Small intestine (tissue), 7 donors: ENCODE results near the gene ANKFN1. TPM values are rescaled to one million over a fixed set of nuclear protein-coding genes. Genes with fewer than 3 reads are reported as not detected.
A peak's percentile ranks its signal among the peaks of the same experiment; 100 is the strongest.

Source experiments
- DNase-seq, 2 donors: peaks; one replicate each; pipeline versions ENCODE4 v3.0.0 to v3.0.0-alpha.2; 2013
- FAIRE-seq: peaks from 2 replicates; lab custom pipeline; 2012; peaks lifted over from hg19 to GRCh38; lab: Jason Lieb, UNC
- H3K27ac ChIP-seq, 3 donors: one replicate each; pipeline ENCODE4 v1.5.1; 2013; ENCODE audit warnings: low read length in 2 of 3, mild to moderate bottlenecking in 2 of 3, control low read depth in 1 of 3, inconsistent platforms in 1 of 3, low read depth in 1 of 3, moderate library complexity in 1 of 3
- H3K27me3 ChIP-seq, 3 donors: one replicate each; pipeline ENCODE4 v1.6.1; 2013; ENCODE audit warnings: low read length in 3 of 3, inconsistent platforms in 1 of 3; ENCODE audit not compliant: control insufficient read depth in 3 of 3, insufficient read depth in 3 of 3
- H3K36me3 ChIP-seq, 3 donors: one replicate each; pipeline ENCODE4 v1.6.1; 2013; ENCODE audit warnings: low read length in 3 of 3, inconsistent platforms in 1 of 3, low read depth in 1 of 3, mild to moderate bottlenecking in 1 of 3, moderate library complexity in 1 of 3; ENCODE audit not compliant: control insufficient read depth in 3 of 3, insufficient read depth in 2 of 3
- H3K4me1 ChIP-seq, 3 donors: one replicate each; pipeline ENCODE4 v1.6.1; 2013; ENCODE audit warnings: low read length in 2 of 3, inconsistent platforms in 1 of 3, low read depth in 1 of 3, mild to moderate bottlenecking in 1 of 3, moderate library complexity in 1 of 3; ENCODE audit not compliant: control insufficient read depth in 3 of 3, insufficient read depth in 2 of 3
- H3K4me3 ChIP-seq, 3 donors: one replicate each; pipeline ENCODE4 v1.5.1; 2013; ENCODE audit warnings: low read length in 3 of 3, control low read depth in 1 of 3, inconsistent platforms in 1 of 3, low read depth in 1 of 3, mild to moderate bottlenecking in 1 of 3, moderate library complexity in 1 of 3
- H3K9me3 ChIP-seq, 2 donors: one replicate each; pipeline ENCODE4 v1.6.1; 2013; ENCODE audit warnings: low read depth in 1 of 2, low read length in 1 of 2; ENCODE audit not compliant: control insufficient read depth in 2 of 2, insufficient read depth in 1 of 2
- WGBS, 3 donors: extraction: QIAGEN DNeasy Blood & Tissue Kit; methylation state at CpG; one replicate each; pipeline ENCODE4 v1.1.7; 2013; 5-methylcytosine and 5-hydroxymethylcytosine counted together
- polyA plus RNA-seq, 4 donors: library from polyadenylated mRNA; stranded (reverse) in 3 of 4; unstranded in 1 of 4; fragments of 200-250 nt in 3 of 4; fragments of 120-200 nt in 1 of 4; gene quantifications; one replicate each; pipeline versions ENCODE4 v1.2.1 to v1.2.3, GENCODE V29; 2013
- donor health status: healthy with polysubstance abuse.
- donor health status: control.
- donor health status: control.
- donor health status: Bipolar disorder and iron deficiency.
- donor health status: healthy.

The ANKFN1 gene
- polyA plus RNA-seq, 4 donors, result 0.07 to 0.38 TPM; not detected in 2

GRCh38 chr17:56119936-56120335 is 33.3 kb upstream of the ANKFN1 start:
- no peak for DNase-seq
- Histone ChIP-seq H3K27me3 (no peaks in the 10 kb centered on the region), H3K36me3 (no peaks in the 10 kb centered on the region), H3K9me3 (no peaks in the 10 kb centered on the region), H3K27ac (no peak overlapping the region), H3K4me1 (no peaks in the 10 kb centered on the region), H3K4me3 (no peak overlapping the region)
- WGBS, 3 donors, result 77 to 79% (median 78%) methylated on average over 4 of the region's 4 CpGs
- FAIRE-seq, result no peak

GRCh38 chr17:56121191-56122051 is 31.9 kb upstream of the ANKFN1 start:
- Histone ChIP-seq H3K9me3 (no peaks in the 10 kb centered on the region), H3K36me3 (no peaks in the 10 kb centered on the region), H3K4me3 (no peak overlapping the region), H3K4me1 (no peaks in the 10 kb centered on the region), H3K27me3 (no peaks in the 10 kb centered on the region), H3K27ac (no peak overlapping the region)
- DNase-seq (no peak), FAIRE-seq (no peak)
- 74 to 80% (median 78%) methylated on average over 9 of the region's 9 CpGs for WGBS, 3 donors

GRCh38 chr17:56125830-56126819 is 27.1 kb upstream of the ANKFN1 start:
- no peaks in the 10 kb centered on the region for H3K9me3 ChIP-seq
- H3K4me3 ChIP-seq, result no peak overlapping the region
- no peak for FAIRE-seq
- no peaks in the 10 kb centered on the region for H3K4me1 ChIP-seq
- no peaks in the 10 kb centered on the region for H3K36me3 ChIP-seq
- 41 to 56% (median 55%) methylated on average over 14 of the region's 14 CpGs for WGBS, 3 donors
- no peak overlapping the region for H3K27ac ChIP-seq
- no peaks in the 10 kb centered on the region for H3K27me3 ChIP-seq
- peak; percentile 58 to 60 for DNase-seq

GRCh38 chr17:56130026-56130425 is 23.2 kb upstream of the ANKFN1 start:
- no peaks in the 10 kb centered on the region for H3K9me3 ChIP-seq
- FAIRE-seq, result no peak
- no peaks in the 10 kb centered on the region for H3K36me3 ChIP-seq
- 83 to 90% (median 85%) methylated on average over 9 of the region's 9 CpGs for WGBS, 3 donors
- H3K4me3 ChIP-seq, result no peak overlapping the region
- no peaks in the 10 kb centered on the region for H3K4me1 ChIP-seq
- no peak overlapping the region for H3K27ac ChIP-seq
- no peaks in the 10 kb centered on the region for H3K27me3 ChIP-seq
- no peak for DNase-seq

GRCh38 chr17:56130631-56131030 is 22.6 kb upstream of the ANKFN1 start:
- 78 to 85% (median 81%) methylated on average over 1 of the region's 1 CpG for WGBS, 3 donors
- no peak overlapping the region for H3K4me3 ChIP-seq
- FAIRE-seq, result no peak

GRCh38 chr17:56131431-56131830 is 21.8 kb upstream of the ANKFN1 start:
- no peak overlapping the region for H3K4me3 ChIP-seq
- FAIRE-seq (no peak), DNase-seq (no peak)
- H3K9me3 ChIP-seq, result no peaks in the 10 kb centered on the region
- H3K27ac ChIP-seq, result no peak overlapping the region
- WGBS, 3 donors, result 83 to 94% (median 89%) methylated on average over 3 of the region's 3 CpGs
- no peaks in the 10 kb centered on the region for H3K27me3 ChIP-seq
- peaks cover 2 to 6% (median 4%) of the 10 kb centered on the region in 3 donors for H3K4me1 ChIP-seq
- H3K36me3 ChIP-seq, result no peaks in the 10 kb centered on the region

More at GRCh38 chr17:56130631-56131030, 22.6 kb upstream of the ANKFN1 start:
- no peak for DNase-seq
- Histone ChIP-seq H3K36me3 (no peaks in the 10 kb centered on the region), H3K9me3 (no peaks in the 10 kb centered on the region), H3K4me1 (no peaks in the 10 kb centered on the region), H3K27ac (no peak overlapping the region), H3K27me3 (no peaks in the 10 kb centered on the region)

- Histone ChIP-seq H3K27me3 (no peaks in the 10 kb centered on the region), H3K4me1 (peaks cover 2 to 6% (median 4%) of the 10 kb centered on the region in 3 donors), H3K9me3 (no peaks in the 10 kb centered on the region), H3K4me3 (no peak overlapping the region), H3K36me3 (no peaks in the 10 kb centered on the region), H3K27ac (no peak overlapping the region)
- FAIRE-seq (no peak), DNase-seq (no peak)
- WGBS, 3 donors, result 43 to 85% (median 77%) methylated on average over 1 of the region's 1 CpG
Observed at GRCh38 chr17:56136301-56136700, 17.0 kb upstream of the ANKFN1 start.
